ENCODE results near the gene EHD2. TPM values are rescaled to one million over a fixed set of nuclear protein-coding genes. Genes with fewer than 3 reads are reported as not detected.

The EHD2 gene
- total and polyA plus RNA-seq, 2 of the 4 experiments (the other 2 are of a cell fraction) = 35.3 to 181 TPM

DNA sequence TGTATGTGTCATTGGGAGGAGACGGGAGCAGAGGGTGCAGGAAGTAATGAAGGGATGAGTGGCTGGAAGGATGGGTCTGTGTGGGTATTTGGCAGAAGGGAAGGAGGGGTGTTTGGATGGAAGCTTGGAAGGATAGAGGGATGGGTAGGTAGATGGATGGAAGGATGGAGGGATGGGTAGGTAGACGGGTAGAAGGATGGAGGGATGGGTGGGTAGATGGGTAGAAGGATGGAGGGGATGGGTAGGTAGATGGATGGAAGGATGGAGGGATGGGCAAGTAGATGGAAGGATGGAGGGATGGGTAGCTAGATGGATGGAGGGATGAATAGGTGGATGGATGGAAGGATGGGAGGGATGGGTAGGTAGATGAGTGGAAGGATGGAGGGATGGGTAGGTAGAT, 41.7 kb upstream of the EHD2 start:
- Histone ChIP-seq H2AK5ac (ENCODE audit: low read depth, low read length) (no peak overlapping the region), H3K18ac (ENCODE audit: low read depth, low read length) (no peak overlapping the region), H2BK5ac (ENCODE audit: low read depth, low read length, poor library complexity, severe bottlenecking) (no peak overlapping the region), H3K23ac (ENCODE audit: low read depth, low read length) (no peak overlapping the region), H3K4me2 (ENCODE audit: low read depth, low read length) (no peak overlapping the region), H4K91ac (ENCODE audit: insufficient read depth, low read depth, low read length) (no peak overlapping the region), H3K4me1 (ENCODE audit: control insufficient read depth, insufficient read depth, low read length) (peaks cover 8% of the 10 kb centered on the region), H3K9ac (ENCODE audit: low read depth, low read length) (no peak overlapping the region), H4K5ac (ENCODE audit: low read depth, low read length) (no peak overlapping the region), H3K79me1 (ENCODE audit: low read depth in 1 of 2, low read length in 2 of 2) (peaks cover 35 to 84% of the 10 kb centered on the region in 2 experiments), H4K8ac (ENCODE audit: low read depth in 2 of 2, low read length in 2 of 2) (no peak overlapping the region), H2BK20ac (ENCODE audit: low read depth, low read length) (no peak overlapping the region), H3K9me1 (ENCODE audit: insufficient read depth, low read length) (peaks cover 29% of the 10 kb centered on the region), H3K27ac (ENCODE audit: insufficient read depth, low read length) (no peak overlapping the region), H2BK15ac (ENCODE audit: low read depth, low read length) (no peak overlapping the region), H3K4ac (ENCODE audit: low read depth, low read length) (no peak overlapping the region), H2AK9ac (replicated peaks; ENCODE audit: low read depth, low read length, poor library complexity) (no peak overlapping the region), H3K9me3 (ENCODE audit: control insufficient read depth, insufficient read depth, low read length) (0 out of 2 replicates have a peak, but pooled peaks cover 2% of the 10 kb centered on the region), H3K36me3 (ENCODE audit: control insufficient read depth, insufficient read depth, low read length) (peaks cover 45% of the 10 kb centered on the region), H3K14ac (replicated peaks; ENCODE audit: low read depth, low read length) (no peak overlapping the region), H3K56ac (ENCODE audit: extremely low read depth, insufficient read depth, low read length) (no peak overlapping the region), H3K4me3 (ENCODE audit: insufficient read depth, low read depth, low read length) (no peak overlapping the region), H4K20me1 (ENCODE audit: insufficient read depth, low read length) (peaks cover 46% of the 10 kb centered on the region), H2BK120ac (ENCODE audit: low read depth, low read length) (no peak overlapping the region; the same call in 1 of the 2 replicates), H3K27me3 (ENCODE audit: control insufficient read depth, insufficient read depth, low read length) (no peaks in the 10 kb centered on the region), H2AFZ (replicated peaks; ENCODE audit: low read length, poor library complexity) (no peak overlapping the region)
- no TSS peak for BruUV-seq (replicated peaks)
- 94 to 100% methylated on average over 1 to 2 of the region's 2 CpGs for WGBS, 2 experiments (ENCODE audit: extremely low coverage in 2 of 2, insufficient read length in 1 of 2)
- ATAC-seq (ENCODE audit: low read depth) (no peak), DNase-seq (no peak)
- ChIA-PET POLR2A (ENCODE audit: unreplicated experiment) (no interaction called here), CTCF (no interaction called here)
- TF ChIP-seq MXI1 (IDR thresholded peaks at IDR 0.05; ENCODE audit: borderline replicate concordance, low read depth, low read length) = no peak
- TF ChIP-seq USF2 (IDR thresholded peaks at IDR 0.05; ENCODE audit: low read depth, low read length) = no peak
- TF ChIP-seq MAFK (IDR thresholded peaks at IDR 0.05; ENCODE audit: low read depth, low read length) = no peak
- no peak for TF ChIP-seq MAZ (IDR thresholded peaks at IDR 0.05; ENCODE audit: borderline replicate concordance, low read depth, low read length)
- intact Hi-C loops (cut with micrococcal nuclease) (no loop called here), in situ Hi-C loops (cut with MboI; ENCODE audit: low sequenced_read_pairs) (no loop called here), dilution Hi-C loops (cut with HindIII; ENCODE audit: low sequenced_read_pairs, unreplicated experiment) (no loop called here)

Measured in IMR-90 (cell line).